Trophoblast cell (in vitro differentiated cells and primary cell): ENCODE measurements around the gene TRMT112.

ENCODE experiments used
- DNase-seq, 2 donors: peaks; one replicate each; pipeline ENCODE4 v3.0.0-alpha.2; 2016
- H2AFZ ChIP-seq: 2 replicates; pipeline ENCODE4 v1.6.1; 2013; ENCODE audit warnings: low read length, moderate library complexity, mild to moderate bottlenecking; ENCODE audit not compliant: insufficient read depth, poor library complexity
- H2AK5ac ChIP-seq: 2 replicates; pipeline ENCODE4 v1.6.1; 2013; ENCODE audit warnings: mild to moderate bottlenecking, low read length
- H2BK120ac ChIP-seq: 2 replicates; pipeline ENCODE4 v1.6.1; 2013; ENCODE audit warnings: low read length, mild to moderate bottlenecking, moderate library complexity; ENCODE audit not compliant: insufficient read depth, poor library complexity
- H2BK12ac ChIP-seq: 2 replicates; pipeline ENCODE4 v1.6.1; 2013; ENCODE audit warnings: mild to moderate bottlenecking, low read length, moderate library complexity
- H2BK5ac ChIP-seq: 2 replicates; pipeline ENCODE4 v1.6.1; 2013; ENCODE audit warnings: low read length, low read depth, moderate library complexity, mild to moderate bottlenecking; ENCODE audit not compliant: poor library complexity
- H3K14ac ChIP-seq: 2 replicates; pipeline ENCODE4 v1.6.1; 2013; ENCODE audit warnings: mild to moderate bottlenecking, low read length
- H3K18ac ChIP-seq: 2 replicates; pipeline ENCODE4 v1.6.1; 2013; ENCODE audit warnings: mild to moderate bottlenecking, low read length
- H3K23ac ChIP-seq: 2 replicates; pipeline ENCODE4 v1.6.1; 2013; ENCODE audit warnings: low read length
- H3K27ac ChIP-seq: 2 replicates; pipeline ENCODE4 v1.5.1; 2013; ENCODE audit warnings: low read depth, mild to moderate bottlenecking, inconsistent platforms, low read length, moderate library complexity
- H3K27me3 ChIP-seq: 2 replicates; pipeline ENCODE4 v1.6.1; 2013; ENCODE audit warnings: inconsistent platforms, mild to moderate bottlenecking, low read length, moderate library complexity; ENCODE audit not compliant: insufficient read depth
- H3K36me3 ChIP-seq, 2 experiments: 1 replicate in 1 of 2; 2 replicates in 1 of 2; pipeline ENCODE4 v1.6.1; 2013; ENCODE audit warnings: low read length in 2 of 2, mild to moderate bottlenecking in 2 of 2, moderate library complexity in 1 of 2; ENCODE audit not compliant: insufficient read depth in 2 of 2, control insufficient read depth in 1 of 2
- H3K4ac ChIP-seq: 2 replicates; pipeline ENCODE4 v1.6.1; 2013; ENCODE audit warnings: low read depth, mild to moderate bottlenecking, low read length, moderate library complexity
- H3K4me1 ChIP-seq, 2 experiments: 1 replicate in 1 of 2; 2 replicates in 1 of 2; pipeline ENCODE4 v1.6.1; 2013; ENCODE audit warnings: low read length in 2 of 2, mild to moderate bottlenecking in 2 of 2, moderate library complexity in 1 of 2; ENCODE audit not compliant: insufficient read depth in 2 of 2, control insufficient read depth in 1 of 2
- H3K4me2 ChIP-seq: 2 replicates; pipeline ENCODE4 v1.6.1; 2013; ENCODE audit warnings: inconsistent platforms, mild to moderate bottlenecking, low read length, moderate library complexity
- H3K4me3 ChIP-seq: 2 replicates; pipeline ENCODE4 v1.5.1; 2013; ENCODE audit warnings: mild to moderate bottlenecking, low read depth, low read length, inconsistent platforms
- H3K79me1 ChIP-seq: one replicate; pipeline ENCODE4 v1.6.1; 2013; ENCODE audit warnings: low read length
- H3K79me2 ChIP-seq: 2 replicates; pipeline ENCODE4 v1.6.1; 2013; ENCODE audit warnings: low read length, mild to moderate bottlenecking; ENCODE audit not compliant: control insufficient read depth, insufficient read depth, poor library complexity
- H3K9ac ChIP-seq: 2 replicates; pipeline ENCODE4 v1.6.1; 2013; ENCODE audit warnings: mild to moderate bottlenecking, low read length
- H3K9me3 ChIP-seq: 2 replicates; pipeline ENCODE4 v1.6.1; 2013; ENCODE audit warnings: low read depth, mild to moderate bottlenecking, control low read depth, inconsistent platforms, low read length; ENCODE audit not compliant: insufficient read depth
- H4K12ac ChIP-seq: 2 replicates; pipeline ENCODE4 v1.6.1; 2013; ENCODE audit warnings: low read depth, mild to moderate bottlenecking, low read length, moderate library complexity
- H4K8ac ChIP-seq: 2 replicates; pipeline ENCODE4 v1.6.1; 2013; ENCODE audit warnings: low read depth, mild to moderate bottlenecking, low read length, moderate library complexity
- H4K91ac ChIP-seq: one replicate; pipeline ENCODE4 v1.6.1; 2013; ENCODE audit warnings: low read depth, mild to moderate bottlenecking, low read length, moderate library complexity
- WGBS: extraction: QIAGEN DNeasy Blood & Tissue Kit; methylation state at CpG from one replicate; pipeline ENCODE4 v1.1.7; 2013; ENCODE audit warnings: missing lambda C conversion rate; ENCODE audit not compliant: insufficient read length, insufficient coverage; ENCODE audit errors: extremely low coverage; 5-methylcytosine and 5-hydroxymethylcytosine counted together

TRMT112 gene

DNA sequence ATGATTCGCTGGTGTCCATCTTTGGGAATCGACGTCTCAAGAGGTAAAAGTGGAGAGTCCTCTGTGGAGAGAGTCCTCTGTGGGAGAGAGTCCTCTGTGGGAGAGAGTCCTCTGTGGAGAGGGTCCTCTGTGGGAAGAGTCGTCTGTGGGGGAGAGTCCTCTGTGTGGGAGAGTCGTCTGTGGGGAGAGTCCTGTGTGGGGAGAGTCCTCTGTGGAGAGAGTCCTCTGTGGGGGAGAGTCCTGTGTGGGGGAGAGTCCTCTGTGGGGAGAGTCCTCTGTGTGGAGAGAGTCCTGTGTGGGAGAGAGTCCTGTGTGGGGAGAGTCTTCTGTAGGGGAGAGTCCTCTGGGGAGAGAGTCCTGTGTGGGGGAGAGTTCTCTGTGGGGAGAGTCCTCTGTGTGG is 3.7 kb upstream of the TRMT112 start:
- H3K79me2 ChIP-seq = peaks cover 9% of the 10 kb centered on the region
- H3K4me1 ChIP-seq = peaks cover 18 to 21% of the 10 kb centered on the region in 2 experiments
- no peak overlapping the region for H2BK5ac ChIP-seq
- no peak overlapping the region for H2AK5ac ChIP-seq
- no peak overlapping the region for H3K18ac ChIP-seq
- no peak for DNase-seq
- H4K8ac ChIP-seq = no peak overlapping the region
- H3K79me1 ChIP-seq = peaks cover 16% of the 10 kb centered on the region
- no peaks in the 10 kb centered on the region for H3K27me3 ChIP-seq
- peaks cover 34 to 36% of the 10 kb centered on the region in 2 experiments for H3K36me3 ChIP-seq
- no peak overlapping the region for H3K23ac ChIP-seq
- H3K4me3 ChIP-seq = no peak overlapping the region
- no peak overlapping the region for H3K14ac ChIP-seq
- no peak overlapping the region for H3K4me2 ChIP-seq
- H4K91ac ChIP-seq = no peak overlapping the region
- no peak overlapping the region for H3K27ac ChIP-seq
- no peaks in the 10 kb centered on the region for H3K9me3 ChIP-seq
- H3K9ac ChIP-seq = no peak overlapping the region
- H2BK120ac ChIP-seq = no peak overlapping the region
- H3K4ac ChIP-seq = no peak overlapping the region
- no peak overlapping the region for H4K12ac ChIP-seq
- H2BK12ac ChIP-seq = no peak overlapping the region
- no CpG with 5 or more reads among the region's 5 CpGs for WGBS
- no peak overlapping the region for H2AFZ ChIP-seq

DNA sequence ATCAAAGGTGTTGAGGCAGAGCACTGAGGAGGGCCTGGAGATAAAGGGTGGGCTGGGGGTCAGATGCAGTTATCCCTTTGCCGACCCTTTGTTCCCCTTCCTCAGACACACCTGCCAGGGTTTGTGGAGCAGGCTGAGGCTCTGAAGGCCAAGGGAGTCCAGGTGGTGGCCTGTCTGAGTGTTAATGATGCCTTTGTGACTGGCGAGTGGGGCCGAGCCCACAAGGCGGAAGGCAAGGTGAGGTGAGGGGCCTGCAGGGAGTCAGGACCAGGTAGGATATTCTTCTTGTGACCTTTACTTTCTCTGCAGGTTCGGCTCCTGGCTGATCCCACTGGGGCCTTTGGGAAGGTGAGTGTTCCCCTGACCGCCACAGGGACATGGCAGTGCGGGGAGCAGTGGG is 3.2 kb upstream of the TRMT112 start:
- H3K79me1 ChIP-seq = peaks cover 16% of the 10 kb centered on the region
- no peak overlapping the region for H3K4me3 ChIP-seq
- no peaks in the 10 kb centered on the region for H3K27me3 ChIP-seq
- H3K4ac ChIP-seq = no peak overlapping the region
- H3K9me3 ChIP-seq = no peaks in the 10 kb centered on the region
- no peak overlapping the region for H2AFZ ChIP-seq
- peaks cover 38 to 40% of the 10 kb centered on the region in 2 experiments for H3K36me3 ChIP-seq
- no peak overlapping the region for H3K27ac ChIP-seq
- peaks cover 9% of the 10 kb centered on the region for H3K79me2 ChIP-seq
- no peak overlapping the region for H3K23ac ChIP-seq
- no peak overlapping the region for H4K8ac ChIP-seq
- no peak overlapping the region for H2BK5ac ChIP-seq
- no peak overlapping the region for H3K4me2 ChIP-seq
- H3K14ac ChIP-seq = no peak overlapping the region
- H4K12ac ChIP-seq = no peak overlapping the region
- H2BK12ac ChIP-seq = no peak overlapping the region
- no peak overlapping the region for H2BK120ac ChIP-seq
- H4K91ac ChIP-seq = no peak overlapping the region
- no peak overlapping the region for H3K9ac ChIP-seq
- H3K18ac ChIP-seq = no peak overlapping the region
- H2AK5ac ChIP-seq = no peak overlapping the region
- no CpG with 5 or more reads among the region's 7 CpGs for WGBS
- H3K4me1 ChIP-seq = peaks cover 19 to 21% of the 10 kb centered on the region in 2 experiments
- DNase-seq = no peak

DNA sequence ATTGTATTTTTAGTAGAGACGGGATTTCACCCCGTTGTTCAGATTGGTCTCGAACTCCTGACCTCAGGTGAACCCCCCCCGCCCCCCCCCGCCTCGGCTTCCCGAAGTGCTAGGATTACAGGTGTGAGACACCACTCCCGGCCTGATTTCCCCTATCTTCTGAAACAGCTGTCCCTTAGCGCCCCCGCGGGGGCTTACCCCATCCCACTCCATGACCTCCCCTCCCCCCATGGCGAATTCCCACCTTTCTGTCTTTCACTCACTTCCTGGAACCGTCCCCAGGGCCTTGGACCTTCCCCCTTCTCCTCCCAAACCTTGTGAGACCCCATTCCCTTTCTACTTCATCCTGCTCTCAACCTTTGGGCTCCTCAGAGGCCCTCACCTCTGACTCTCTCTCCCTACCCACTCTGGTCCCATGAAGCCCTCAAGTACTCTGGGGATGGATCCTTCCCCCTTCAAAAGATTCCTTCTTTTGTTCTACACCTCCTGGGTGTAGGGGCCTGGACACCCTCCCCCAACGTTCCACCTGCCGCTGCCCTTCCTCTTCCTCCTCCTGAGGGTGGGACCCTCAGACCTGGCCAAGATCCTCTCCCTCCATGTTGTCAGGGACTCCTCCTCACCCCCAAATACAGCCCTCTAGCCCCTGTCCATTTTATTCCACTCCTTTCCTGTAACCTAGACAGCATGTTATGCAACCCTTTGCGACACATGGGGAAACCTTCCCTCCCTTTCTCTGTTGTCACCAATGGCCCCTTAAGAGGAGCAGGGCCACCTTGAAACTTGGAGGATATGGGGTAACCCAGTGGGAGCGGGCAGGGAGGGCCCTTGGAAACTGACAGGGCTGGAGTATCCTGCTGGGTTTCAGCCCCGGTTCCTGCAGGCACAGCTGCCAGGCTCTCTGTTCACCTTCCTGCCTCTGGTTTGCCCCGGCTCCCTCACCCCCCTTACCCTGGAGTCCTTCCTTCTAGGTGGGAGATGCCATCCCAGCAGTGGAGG is 1.7 kb upstream of the TRMT112 start:
- Histone ChIP-seq H3K9me3 (no peaks in the 10 kb centered on the region), H4K91ac (peak overlapping the region; percentile 97), H4K8ac (peak overlapping the region; percentile 47), H2BK120ac (no peak overlapping the region), H3K4ac (peak overlapping the region; percentile 0), H3K4me3 (peak overlapping the region; percentile 86), H3K18ac (peak overlapping the region; percentile 40), H3K36me3 (peaks cover 53 to 55% of the 10 kb centered on the region in 2 experiments), H3K79me2 (peaks cover 9% of the 10 kb centered on the region), H3K4me2 (peak overlapping the region; percentile 93), H3K27me3 (no peaks in the 10 kb centered on the region), H3K79me1 (peaks cover 16% of the 10 kb centered on the region), H2BK5ac (no peak overlapping the region), H3K9ac (peak overlapping the region; percentile 43), H3K4me1 (peaks cover 18 to 21% of the 10 kb centered on the region in 2 experiments), H3K27ac (no peak overlapping the region), H2BK12ac (no peak overlapping the region), H4K12ac (peak overlapping the region; percentile 0), H3K23ac (no peak overlapping the region), H3K14ac (peak overlapping the region; percentile 25), H2AK5ac (peak overlapping the region; percentile 36), H2AFZ (no peak overlapping the region)
- no CpG with 5 or more reads among the region's 19 CpGs for WGBS
- no peak for DNase-seq

DNA sequence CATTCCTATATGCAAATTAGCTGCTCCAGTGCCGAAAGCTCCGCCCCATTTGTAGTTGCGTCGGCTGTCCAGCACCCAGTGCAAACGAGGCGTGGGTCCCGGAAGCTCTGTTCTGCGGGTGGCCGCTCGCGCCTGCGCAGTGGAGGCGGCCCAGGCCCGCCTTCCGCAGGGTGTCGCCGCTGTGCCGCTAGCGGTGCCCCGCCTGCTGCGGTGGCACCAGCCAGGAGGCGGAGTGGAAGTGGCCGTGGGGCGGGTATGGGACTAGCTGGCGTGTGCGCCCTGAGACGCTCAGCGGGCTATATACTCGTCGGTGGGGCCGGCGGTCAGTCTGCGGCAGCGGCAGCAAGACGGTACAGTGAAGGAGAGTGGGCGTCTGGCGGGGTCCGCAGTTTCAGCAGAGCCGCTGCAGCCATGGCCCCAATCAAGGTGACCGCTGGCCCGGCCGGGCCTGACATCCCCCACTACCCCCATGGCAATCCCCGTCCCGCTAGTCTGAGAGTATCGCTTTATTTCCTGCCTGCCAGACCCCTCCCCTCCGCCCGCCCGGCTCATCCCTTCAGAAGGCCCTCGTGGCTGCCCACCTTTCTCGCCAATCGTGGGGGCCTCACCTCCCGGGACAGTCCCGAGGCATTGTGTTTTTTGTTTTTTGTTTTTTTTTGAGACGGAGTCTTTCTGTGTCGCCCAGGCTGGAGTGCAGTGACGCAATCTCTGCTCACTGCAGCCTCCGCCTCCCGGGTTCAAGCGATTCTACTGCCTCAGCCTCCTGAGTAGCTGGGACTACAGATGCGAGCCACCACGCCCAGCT is 804 bp upstream of the TRMT112 start, which contains the start of gene PRDX5:
Gene PRDX5, plus strand, starts transcription at position 161 of the 805 bp plus-strand sequence. Its CDS starts 95 bp downstream, at position 256.
- peak within 1 kb of the TSS; percentile 84 for H2BK120ac ChIP-seq
- H2AFZ ChIP-seq = peak within 1 kb of the TSS; percentile 71
- H3K14ac ChIP-seq = peak within 1 kb of the TSS; percentile 94
- H2BK12ac ChIP-seq = peak within 1 kb of the TSS; percentile 29
- H4K12ac ChIP-seq = peak within 1 kb of the TSS; percentile 89
- H3K18ac ChIP-seq = peak within 1 kb of the TSS; percentile 94
- no CpG with 5 or more reads among the region's 61 CpGs for WGBS
- H3K79me2 ChIP-seq = peaks cover 9% of the 10 kb centered on the region
- peak; percentile 99 for DNase-seq
- H3K9ac ChIP-seq = peak within 1 kb of the TSS; percentile 85
- H2BK5ac ChIP-seq = peak within 1 kb of the TSS; percentile 85
- peaks cover 16% of the 10 kb centered on the region for H3K79me1 ChIP-seq
- H3K23ac ChIP-seq = no peak within 1 kb of the TSS
- H2AK5ac ChIP-seq = peak within 1 kb of the TSS; percentile 91
- peaks cover 12 to 14% of the 10 kb centered on the region in 2 experiments for H3K4me1 ChIP-seq
- peak within 1 kb of the TSS; percentile 95 for H4K8ac ChIP-seq
- H3K9me3 ChIP-seq = peaks cover 2% of the 10 kb centered on the region
- peak within 1 kb of the TSS; percentile 90 for H3K4ac ChIP-seq
- H3K4me3 ChIP-seq = peak within 1 kb of the TSS; percentile 86
- H4K91ac ChIP-seq = peak within 1 kb of the TSS; percentile 97
- H3K27me3 ChIP-seq = no peaks in the 10 kb centered on the region
- H3K27ac ChIP-seq = peak within 1 kb of the TSS; percentile 97
- H3K36me3 ChIP-seq = peaks cover 54 to 59% of the 10 kb centered on the region in 2 experiments
- peak within 1 kb of the TSS; percentile 93 for H3K4me2 ChIP-seq
